GM19455 (cell line): Measurements from ENCODE around the gene CMTM4.
"Not testable (repeated sequence)": the region's sequence is repeated elsewhere in the genome, so short reads cannot be mapped to it uniquely, and the experiment has no call there.

ENCODE experiments used
- ATAC-seq: cut with Tn5 transposase; IDR thresholded peaks from one replicate; pipeline ENCODE4 v1.9.1; 2021; ENCODE audit not compliant: unreplicated experiment

CMTM4 gene

GRCh38 chr16:66596986-66597848 lies 99.3 kb downstream of the CMTM4 start:
- ATAC-seq, result no peak

GRCh38 chr16:66596559-66596958 lies 100.0 kb downstream of the CMTM4 start:
- ATAC-seq, result not testable (repeated sequence)

GRCh38 chr16:66594739-66595138 lies 101.8 kb downstream of the CMTM4 start:
- ATAC-seq, result no peak

- no peak for ATAC-seq
These were observed 103.7 kb downstream of the CMTM4 start for GRCh38 chr16:66592814-66593213.

DNA sequence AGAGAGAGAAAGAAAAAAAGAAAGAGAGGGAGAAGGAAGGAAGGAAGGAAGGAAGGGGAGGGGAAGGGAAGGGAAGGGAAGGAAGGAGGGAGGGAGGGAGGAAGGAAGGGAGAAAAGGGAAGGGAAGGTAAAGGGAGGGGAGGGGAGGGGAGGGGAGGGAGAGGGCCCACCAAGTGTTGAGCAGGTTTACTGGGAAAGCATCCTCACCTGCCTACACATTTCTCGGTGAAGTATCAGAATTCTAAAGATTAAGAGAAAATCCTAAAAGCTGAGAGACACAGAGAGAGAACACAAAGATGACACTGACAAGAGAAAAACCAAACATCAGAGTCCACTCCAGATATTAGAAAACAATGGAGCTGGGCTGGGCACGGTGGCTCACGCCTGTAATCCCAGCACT lies 104.3 kb downstream of the CMTM4 start:
- ATAC-seq, result no peak

DNA sequence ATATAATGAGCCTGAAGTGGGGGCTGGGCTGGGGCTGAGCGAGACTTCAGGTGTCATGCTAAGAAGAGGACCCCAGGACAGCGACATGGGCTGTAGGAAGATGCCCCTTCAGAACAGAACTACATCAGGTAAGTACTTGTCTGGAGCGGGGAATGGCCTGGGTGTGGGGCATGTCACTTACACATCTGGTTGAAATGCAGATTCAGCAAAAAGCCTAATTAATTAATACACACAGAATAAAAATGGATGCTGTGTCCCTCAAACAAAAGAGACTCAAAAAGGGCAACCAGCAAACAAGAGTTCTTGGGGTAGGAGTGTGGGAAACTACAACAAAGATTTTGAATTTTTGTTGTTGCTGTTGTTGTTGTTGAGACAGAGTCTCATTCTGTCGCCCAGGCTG lies 105.5 kb downstream of the CMTM4 start:
- no peak for ATAC-seq

- no peak for ATAC-seq
These were observed 106.2 kb downstream of the CMTM4 start for GRCh38 chr16:66590322-66590721.

DNA sequence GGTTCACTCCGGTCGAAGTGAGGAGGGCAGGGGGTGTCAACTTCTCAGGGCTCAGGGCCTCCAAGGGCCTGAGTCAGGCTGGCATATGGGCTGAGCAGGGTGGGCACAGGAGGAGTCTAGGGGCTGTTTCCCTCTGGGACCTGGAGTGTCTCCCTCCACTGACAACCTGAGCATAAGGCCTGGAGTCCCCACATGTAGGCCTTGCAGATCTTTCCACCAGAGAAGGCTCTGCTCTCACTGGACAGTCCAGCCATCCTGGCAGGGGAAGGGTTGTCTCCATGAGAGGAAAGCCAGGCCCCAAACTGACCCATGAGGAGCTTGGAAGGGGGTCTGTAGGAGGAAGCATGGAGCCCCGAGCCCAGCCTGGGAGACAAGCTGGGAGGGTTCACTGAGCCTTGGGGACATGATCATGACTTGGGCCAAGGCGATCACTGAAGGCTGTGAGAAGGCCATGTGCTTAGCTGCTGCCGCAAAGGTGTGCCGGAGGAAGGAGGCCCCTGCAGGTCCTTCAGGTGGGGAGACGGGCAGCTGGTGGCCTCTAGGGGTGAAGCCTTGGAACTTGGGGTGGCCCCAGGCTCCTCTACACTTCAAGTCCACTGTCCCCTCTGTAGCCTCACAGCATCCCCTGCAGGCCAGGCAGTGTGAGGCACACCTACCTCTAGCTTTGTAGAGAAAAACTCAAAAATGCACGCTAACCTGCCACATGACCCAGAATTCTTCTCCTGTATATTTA lies 107.4 kb downstream of the CMTM4 start:
- ATAC-seq, result no peak

DNA sequence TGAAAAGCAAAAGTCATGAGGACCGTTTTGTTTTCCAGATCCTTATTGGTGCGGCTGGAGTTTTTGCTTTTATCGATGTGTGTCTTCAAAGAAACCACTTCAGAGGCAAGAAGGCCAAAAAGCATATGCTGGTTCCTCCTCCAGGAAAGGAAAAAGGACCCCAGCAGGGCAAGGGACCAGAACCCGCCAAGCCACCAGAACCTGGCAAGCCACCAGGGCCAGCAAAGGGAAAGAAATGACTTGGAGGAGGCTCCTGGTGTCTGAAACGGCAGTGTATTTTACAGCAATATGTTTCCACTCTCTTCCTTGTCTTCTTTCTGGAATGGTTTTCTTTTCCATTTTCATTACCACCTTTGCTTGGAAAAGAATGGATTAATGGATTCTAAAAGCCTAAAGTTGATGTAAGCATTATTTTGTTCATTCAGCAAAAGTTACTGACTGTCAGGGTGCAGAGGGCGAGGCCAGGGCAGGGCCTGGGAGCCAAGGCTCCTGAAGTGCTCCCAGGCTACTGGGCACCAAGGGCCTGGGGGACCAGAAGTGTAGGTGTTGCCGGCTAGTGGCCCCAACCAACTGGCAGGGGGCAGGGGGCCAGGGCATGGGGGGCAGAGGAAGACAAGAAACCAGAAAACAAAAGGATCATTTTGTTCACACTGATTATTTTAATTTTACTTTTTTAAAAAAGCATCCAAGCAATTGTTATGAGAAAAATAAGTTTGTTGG lies 108.5 kb downstream of the CMTM4 start:
- no peak for ATAC-seq

DNA sequence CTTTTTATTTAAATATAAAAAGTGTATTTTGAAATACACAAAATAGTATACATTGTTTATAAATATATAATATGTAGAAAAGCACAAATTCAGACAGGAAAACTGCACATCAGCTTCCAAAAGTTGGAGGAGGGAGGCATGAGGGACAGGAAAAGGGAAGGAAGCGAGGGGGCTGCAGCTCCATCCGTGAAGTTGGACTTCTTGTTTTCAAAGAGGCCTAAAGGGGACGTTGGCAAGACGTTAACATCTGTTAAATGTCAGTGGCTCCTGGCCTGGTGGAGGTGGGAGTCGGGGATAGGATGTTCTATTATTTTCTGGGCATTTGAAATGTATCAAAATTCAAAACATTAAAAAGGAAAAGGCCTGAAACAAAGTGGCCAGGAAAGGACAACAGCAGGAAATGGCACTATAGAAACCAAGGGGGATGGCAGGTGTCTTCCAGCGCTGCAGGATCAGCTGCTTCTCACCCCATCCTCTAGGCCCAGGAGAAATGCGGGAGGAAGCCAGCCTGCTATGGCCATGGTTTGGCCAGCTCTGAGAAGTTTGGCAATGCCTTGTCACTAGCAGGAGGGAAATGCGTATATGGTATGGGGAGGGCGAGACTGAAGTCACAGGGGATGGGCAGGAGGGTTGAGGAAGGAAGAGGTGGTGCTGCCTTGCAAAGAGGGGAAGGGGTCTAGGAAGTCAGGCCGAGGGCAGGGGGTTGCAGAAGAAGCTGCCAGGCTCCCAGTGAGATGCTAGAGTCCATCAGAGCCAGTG lies 110.9 kb downstream of the CMTM4 start:
- no peak for ATAC-seq

GRCh38 chr16:66581246-66581952 lies 115.1 kb downstream of the CMTM4 start:
- no peak for ATAC-seq

DNA sequence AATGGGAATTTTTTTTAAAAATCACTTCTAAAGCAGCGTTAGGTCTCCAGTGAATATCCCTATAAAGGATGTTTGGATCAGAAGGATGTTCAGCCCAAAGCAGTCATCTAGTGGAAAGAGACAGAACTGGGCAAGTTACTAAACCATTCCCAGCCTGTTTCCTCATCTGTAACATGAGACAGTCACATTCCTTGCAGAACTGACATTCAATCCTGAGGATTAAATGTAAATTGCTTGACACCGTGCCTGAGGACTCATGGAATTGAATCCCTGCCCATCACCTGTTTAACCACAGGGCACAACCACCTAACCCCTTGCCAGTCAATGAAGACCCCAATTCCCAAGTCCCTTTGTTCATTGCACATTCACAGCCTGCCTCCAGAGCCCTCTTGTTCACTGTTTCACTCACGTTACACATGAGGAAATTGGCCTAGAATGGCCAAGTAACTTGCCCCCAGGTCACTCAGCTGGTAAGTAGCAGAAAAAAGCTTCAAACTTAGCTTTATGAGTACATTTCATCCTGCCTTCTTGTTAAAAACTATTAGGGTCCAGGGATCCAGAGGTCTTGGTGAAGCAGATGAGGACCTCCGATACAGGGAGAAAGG lies 115.8 kb downstream of the CMTM4 start:
- ATAC-seq, result no peak

DNA sequence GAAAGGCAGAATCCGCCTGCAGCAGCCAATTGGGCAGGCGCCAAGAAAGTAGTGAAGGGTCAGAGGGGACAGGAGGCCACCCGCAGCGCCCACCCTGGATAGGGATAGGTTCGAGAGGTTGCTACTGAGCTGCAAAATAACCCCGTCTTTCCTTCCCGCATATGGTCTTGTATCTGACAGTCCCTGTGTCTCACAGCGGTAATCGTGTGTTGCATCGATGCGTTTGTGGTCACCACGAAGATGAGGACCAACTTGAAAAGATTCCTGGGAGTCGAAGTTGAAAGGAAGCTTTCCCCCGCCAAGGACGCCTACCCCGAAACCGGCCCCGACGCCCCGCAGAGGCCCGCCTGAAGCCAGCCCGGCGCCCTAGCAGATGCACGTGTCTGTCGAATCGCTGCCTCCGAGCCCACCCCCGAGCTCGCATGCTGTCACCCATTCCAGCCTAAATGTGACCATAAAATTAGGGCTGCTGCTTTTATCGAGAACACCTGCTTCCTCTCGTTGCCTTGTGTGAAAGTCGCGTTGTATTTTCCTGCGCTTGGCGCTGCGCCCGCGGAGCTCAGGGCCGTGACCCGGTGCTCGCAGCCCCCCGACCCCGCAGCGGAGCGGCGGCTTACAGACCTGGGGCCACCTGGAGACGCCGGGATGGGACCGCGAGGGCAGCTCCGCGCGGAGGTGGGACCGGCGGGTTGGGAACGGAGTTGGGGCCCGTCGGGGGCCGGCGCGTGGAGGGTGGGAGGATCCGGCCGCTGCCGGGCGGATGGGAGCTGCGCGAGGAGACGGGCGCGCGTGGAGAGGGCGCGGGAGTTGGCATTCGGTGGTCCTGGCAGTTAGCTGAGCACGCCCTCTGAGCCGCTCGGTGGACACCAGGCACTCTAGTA lies 117.7 kb downstream of the CMTM4 start, which contains the start of gene CMTM2:
CMTM2 (plus strand) TSS at position 813 of the 881 bp plus-strand sequence. CDS start 145 bp downstream, outside the sequence.
- ATAC-seq, result no peak

DNA sequence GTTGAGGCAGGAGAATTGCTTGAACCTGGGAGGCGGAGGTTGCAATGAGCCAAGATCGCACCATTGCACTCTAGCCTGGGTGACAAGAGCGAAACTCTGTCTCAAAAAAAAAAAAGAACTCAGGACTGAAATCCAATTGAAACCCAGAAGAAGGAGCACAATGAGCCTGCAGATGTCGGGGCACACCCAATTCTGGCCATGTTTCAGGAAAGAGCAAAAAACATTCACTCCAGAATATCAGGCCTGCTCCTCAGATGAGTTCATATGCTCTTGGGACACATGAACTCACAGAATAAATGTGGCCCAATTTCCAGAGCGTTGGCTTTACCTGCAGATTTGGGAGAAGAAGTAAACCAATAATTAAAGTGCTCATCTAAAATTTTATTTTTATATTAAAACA lies 120.2 kb downstream of the CMTM4 start:
- ATAC-seq, result no peak

DNA sequence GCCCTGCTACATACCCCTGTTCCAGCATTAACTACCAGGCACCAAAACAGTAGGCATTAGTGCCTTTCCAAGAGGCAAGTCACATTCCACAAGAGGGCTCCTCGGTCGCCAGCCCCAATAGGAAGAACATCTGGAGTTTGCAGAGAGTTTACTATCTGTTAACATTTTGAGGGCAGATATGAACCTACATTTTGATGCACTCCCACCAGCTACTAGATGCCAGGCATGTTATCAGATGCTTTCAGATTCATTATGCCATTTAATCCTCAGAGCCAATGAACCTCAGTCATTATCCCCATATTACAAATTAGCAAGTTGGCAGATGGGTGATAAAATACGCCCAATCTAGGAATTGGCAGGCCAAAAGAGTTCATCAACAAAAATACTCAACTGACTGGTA lies 121.5 kb downstream of the CMTM4 start:
- ATAC-seq, result no peak

- no peak for ATAC-seq
These were observed 122.0 kb downstream of the CMTM4 start for GRCh38 chr16:66574531-66574930.

DNA sequence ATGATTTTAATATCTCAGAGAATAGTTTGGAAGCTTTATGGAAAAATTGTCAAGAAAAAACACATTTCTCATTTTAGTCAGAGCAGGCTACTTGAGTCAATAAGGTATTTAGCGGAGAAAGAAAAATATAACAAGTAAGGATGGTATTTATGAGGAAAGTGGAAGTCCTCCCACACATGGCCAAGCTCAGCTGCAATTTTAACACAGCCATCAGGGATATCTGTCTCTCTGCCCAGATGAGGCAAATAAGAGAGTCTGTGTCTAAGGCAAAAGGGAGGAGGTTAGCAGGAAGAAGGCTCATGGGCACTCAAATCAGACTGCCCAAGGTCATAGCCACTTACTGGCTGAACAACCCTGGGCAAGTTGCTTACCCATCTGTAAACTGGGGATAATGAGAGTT lies 122.5 kb downstream of the CMTM4 start:
- ATAC-seq, result no peak

GRCh38 chr16:66572356-66572755 lies 124.2 kb downstream of the CMTM4 start:
- no peak for ATAC-seq
